SIG-M5 treated with dmso at 0.1 percent for 504 hours (cell line): Measurements from ENCODE around the gene MTMR12.
A peak's percentile ranks its signal among the peaks of the same experiment; 100 is the strongest.

Experiments
- DNase-seq: peaks from one replicate; lab custom pipeline; 2025; ENCODE audit not compliant: unreplicated experiment; lab: John Stamatoyannopoulos, UW

Gene MTMR12

DNA sequence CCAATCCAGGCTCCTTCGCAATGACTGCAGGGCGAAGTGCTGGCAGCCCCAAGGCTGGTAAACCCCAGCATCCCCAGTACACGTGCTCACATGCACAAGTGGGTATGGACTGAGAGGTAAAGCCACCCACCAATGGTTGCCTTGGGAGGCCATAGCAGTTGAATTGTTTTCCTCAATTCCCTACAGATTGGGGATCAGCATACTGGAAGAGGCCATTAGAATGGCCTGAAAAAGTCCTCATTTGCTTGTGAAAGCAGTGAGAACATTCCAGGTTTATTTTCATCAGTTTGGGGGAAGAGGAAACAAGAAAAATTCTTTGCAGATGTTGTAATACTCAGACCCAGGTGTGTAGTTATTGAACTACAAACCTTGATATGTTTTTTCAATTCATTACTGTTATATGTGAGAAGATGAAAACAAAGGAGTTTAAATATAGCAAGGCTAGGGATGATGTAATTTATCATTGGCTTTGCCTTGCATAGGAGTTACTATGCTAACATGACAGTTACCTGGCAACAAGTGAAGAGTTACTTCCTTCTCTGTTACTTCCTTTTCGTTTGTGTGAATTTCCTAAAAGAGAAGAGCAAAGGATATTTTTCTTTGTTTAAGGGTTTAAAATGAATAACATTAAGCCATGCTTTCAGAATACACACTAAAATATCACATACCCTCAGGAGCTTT lies 36.4 kb downstream of the MTMR12 start:
- peak; percentile 59 for DNase-seq

GRCh38 chr5:32275396-32275741 lies 37.4 kb downstream of the MTMR12 start:
- no peak for DNase-seq

DNA sequence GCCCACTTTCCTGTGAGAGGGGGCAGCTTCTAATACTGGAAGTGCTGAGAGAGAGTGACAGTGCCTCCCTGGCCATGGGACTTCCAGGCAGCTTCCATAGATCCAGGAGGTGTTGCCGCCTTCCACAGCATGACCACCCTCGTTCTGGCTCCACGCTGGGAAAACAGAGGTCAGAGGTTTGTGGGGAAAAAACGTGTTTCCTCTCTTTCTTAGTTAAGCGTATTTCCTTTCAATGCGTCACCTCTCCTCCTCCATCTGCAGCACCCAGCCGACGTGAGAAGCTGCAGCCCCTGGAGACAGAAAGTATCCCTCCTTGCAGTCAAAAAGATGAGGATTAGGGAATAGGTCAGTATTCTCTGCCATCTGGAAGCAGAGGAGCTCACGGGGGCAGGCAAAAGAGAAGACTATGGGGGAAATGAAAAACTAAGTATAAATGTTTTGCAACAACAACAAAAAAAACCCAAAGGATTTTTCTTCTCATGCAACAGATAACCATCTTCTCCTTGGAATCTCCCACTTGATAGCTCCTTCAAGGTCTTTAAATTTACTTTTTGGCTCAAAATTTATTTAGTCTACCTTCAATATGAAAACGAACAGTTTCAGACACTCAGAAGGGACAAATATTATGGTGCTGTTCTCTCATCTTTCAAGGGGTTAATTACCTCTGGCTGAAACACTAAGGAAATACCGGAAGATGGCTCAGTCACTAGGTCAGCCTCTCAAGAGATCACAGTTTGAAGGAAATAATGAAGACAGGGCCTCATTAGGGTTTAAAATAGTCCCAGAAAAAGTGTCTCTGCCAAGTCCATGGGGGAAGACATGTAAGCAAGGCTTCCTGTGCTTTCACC lies 38.0 kb downstream of the MTMR12 start:
- no peak for DNase-seq

GRCh38 chr5:32273821-32274220 lies 38.9 kb downstream of the MTMR12 start:
- no peak for DNase-seq

DNA sequence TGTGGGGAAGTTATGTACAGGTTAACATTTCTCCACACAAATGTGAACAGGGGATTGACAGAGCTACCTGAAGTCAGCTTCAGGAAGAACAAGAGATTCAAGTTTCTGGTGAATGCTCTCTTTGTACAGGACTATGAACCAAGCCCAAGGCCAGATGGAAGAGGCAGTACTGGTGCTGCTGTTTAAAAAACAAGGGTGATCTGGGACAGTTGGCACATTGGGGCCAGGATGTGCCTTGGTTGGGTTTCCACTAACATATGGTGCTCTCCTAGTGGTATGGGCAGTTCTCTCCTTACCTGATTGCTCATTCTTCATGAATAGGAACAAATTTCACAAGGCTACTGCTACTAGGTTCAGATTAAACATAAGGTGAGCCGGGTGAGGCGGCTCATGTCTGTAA lies 40.0 kb downstream of the MTMR12 start:
- no peak for DNase-seq

DNA sequence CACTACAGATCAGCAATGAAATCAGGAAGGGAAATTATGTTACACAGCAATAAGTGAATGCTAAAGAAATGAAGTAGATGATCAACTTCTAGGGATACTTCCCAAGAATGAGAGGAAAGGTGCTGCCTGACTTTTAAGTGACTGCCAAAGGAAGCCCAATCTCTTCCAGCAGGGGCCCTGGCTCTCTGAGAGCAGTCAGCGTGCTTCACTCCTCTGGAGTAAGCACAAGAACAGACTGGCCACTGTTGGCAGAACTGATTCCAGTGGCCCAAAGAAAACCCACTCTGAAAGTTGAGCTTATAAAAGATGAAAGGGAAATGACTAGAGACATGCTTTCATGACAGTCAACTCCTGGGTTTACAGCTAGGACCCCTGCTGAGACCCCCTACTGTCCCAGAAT lies 41.8 kb downstream of the MTMR12 start:
- DNase-seq = no peak

- no peak for DNase-seq
Observed at GRCh38 chr5:32270178-32270577, 42.6 kb downstream of the MTMR12 start.

DNA sequence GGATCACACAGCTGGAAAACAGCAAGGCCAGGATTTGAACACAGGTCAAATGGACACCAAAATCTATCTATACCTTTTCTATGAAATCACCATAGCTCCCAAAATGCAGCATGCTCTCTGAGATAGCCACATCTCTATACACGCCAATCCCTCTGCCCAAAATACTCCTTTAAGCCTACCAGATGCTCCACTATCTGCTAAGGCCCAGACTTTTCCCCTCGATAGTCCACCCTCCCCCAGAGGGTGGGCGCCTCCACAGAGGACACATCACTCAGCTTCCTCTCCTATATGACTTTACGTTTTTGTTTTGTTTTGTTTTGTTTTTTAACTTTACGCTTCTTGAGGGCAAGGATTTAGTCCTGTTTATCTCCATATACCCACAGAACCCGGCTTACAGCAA lies 46.8 kb downstream of the MTMR12 start:
- DNase-seq = no peak

DNA sequence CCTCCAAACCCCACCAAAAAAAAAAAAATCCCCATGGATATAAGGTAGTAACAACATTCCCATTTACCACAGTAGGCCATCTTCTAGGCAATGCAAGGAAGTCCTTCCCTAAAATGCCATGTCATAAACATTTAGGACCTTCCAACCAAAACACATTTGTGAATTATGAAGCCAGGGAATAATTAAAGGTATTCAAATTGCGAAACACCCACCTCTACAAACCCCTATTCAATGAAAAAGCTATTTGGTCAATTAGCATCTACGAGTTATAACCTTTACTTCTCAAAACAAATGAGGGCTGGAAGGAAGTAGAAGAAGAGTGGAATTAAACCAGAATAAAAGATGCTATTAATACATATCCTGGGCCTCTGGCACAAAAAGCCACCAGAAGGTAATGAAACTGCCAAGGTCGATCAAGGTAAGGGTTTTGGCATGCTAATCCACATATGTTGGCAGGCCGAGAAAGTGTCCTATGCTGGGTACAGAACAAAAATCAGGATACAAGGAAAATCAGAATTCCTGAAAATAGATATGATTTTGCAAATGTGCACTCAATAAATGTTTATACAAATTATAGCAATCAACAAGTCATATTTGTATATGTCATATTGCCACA lies 47.7 kb downstream of the MTMR12 start:
- no peak for DNase-seq

GRCh38 chr5:32263684-32264083 lies 49.1 kb downstream of the MTMR12 start:
- no peak for DNase-seq

DNA sequence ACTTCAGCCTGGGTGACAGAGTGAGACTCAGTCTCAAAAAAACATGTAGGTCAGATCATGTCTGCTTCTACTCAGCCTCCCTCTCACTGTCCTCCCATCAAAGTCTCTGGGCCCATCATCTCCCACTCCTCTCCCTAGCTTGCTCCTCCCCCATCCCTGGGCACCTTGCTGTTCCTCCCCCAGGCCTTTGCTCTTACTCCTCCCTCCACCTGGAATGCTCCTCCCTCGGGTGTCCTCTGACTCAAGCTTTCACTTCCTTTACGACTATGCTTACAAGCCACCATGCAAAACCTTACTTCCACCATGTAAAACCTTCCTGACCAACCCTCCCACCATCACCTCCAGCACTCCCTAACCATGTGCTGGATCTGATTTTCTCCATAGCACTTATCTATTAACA lies 51.5 kb downstream of the MTMR12 start:
- peak; percentile 23 for DNase-seq

- DNase-seq = no peak
Observed at GRCh38 chr5:32259033-32259432, 53.7 kb downstream of the MTMR12 start.

GRCh38 chr5:32258424-32258823 lies 54.3 kb downstream of the MTMR12 start:
- no peak for DNase-seq

DNA sequence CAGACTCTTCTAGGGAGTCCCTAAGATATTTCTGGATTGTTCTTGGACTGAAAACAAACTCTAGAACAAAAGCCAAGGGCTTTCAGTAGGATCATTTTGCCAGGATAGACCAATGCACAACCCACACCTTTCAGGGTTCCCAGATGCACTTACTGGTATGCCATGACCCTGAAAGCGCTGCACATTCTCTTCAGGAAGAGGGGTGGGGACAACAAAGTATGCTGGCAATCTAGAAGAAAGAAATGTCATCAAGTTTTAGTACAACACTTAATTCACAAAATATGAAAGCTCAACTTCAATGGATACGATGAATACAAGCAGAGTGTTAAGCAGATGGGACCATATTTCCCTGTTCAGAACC lies 57.2 kb downstream of the MTMR12 start:
- DNase-seq = no peak

DNA sequence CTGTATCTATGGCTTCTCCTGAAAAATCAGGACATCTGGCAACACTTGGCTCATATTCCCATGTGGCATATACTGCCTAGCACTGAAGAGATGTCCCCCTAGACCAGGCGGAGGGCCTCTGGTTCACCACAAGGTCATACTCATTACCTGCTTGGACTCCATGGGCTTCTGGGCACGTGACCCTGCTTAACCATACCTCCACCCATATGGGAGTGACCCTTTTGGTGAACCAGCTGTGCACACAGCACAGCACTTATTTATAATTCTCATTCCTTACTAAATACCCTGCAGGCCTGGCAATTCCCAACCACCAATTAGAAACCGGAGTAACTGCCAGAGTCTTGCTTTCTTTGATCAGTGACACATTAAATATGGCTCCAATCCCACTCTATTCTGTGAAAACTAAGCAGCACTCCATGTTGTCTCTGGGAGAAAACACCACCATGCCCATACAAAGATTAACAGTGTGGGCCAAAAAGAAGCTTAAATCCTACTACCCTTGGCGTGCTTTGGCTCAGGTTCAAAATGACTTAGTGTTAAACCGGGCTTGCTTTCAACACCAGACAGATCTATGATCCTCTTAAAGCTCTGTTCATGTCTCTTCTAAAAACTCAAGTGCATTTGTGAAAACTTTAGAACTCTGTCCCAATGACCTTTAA lies 57.7 kb downstream of the MTMR12 start:
- no peak for DNase-seq

- no peak for DNase-seq
Observed at GRCh38 chr5:32251871-32252458, 60.8 kb downstream of the MTMR12 start.

- no peak for DNase-seq
Observed at GRCh38 chr5:32249668-32250067, 63.1 kb downstream of the MTMR12 start.

- no peak for DNase-seq
Observed at GRCh38 chr5:32245742-32246141, 67.0 kb downstream of the MTMR12 start.

DNA sequence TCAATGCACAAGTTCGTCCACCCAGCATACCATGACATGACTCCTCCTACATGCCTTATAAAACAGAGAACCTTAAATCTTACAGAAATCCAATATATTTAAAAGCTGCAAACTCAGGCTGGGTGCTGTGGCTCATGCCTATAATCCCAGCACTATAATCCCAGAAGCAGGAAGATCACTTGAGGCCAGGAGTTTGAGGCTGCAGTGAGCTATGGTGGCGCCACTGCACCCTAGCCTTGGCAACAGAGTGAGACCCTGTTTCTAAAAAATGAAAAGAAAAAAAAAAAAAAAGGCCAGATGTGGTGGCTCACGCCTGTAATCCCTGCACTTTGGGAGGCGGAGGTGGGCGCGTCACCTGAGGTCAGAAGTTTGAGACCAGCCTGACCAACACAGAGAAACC lies 68.7 kb downstream of the MTMR12 start:
- DNase-seq = no peak

DNA sequence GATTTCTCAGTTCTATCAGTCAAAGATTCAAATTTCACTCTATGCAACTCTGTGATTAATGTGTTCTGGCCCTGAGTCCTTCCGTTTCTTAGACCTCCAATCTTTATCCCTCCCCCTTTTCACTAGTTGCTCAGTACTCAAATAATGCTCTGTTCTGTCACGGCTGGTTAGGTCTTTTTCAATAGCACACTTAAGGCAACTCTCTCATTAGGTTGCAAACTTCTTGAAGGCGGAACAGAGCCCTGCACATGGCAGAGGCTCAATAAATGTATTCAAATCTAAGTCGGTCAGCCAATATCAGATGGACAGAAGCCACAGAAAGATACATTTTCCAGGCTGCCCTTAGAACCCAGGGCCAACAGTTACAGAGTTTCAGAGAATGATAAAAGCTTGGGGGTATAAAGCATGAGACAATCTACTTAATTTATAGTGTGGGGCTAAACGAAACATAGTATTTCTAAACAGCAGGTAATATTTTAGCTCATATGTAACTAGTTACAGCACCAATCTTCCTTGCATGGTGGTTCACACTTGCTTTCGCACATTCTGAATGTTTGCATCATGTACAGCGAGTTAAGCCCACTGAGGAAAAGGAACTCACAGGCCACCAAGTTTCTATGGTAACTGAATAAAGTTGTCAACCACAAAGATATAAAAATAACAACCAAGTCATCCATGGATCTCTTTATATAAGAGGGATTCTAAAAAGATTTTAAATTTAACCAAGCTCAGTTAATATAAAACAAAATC lies 71.5 kb downstream of the MTMR12 start:
- no peak for DNase-seq

DNA sequence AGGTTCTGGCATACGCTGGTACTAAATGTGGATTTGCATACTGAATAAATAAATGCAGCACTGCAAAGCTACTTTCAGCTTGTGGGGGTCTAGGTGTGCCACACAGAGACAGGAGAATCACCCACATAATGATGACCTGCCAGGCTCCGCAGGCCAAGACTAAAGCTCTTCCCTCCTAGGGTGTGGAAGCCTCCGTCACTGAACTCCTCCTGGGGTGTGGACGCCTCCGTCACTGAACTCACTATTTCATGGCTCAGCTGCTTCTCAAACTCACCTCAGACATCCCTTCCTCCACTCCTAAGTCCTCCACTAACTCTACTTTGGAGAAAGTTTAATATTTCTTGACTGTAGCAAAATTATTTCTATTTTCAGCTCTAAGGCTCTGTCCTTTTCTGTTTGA lies 73.4 kb downstream of the MTMR12 start:
- DNase-seq = no peak
